ENCODE data around the gene EPHB1.

EPHB1 gene

DNA sequence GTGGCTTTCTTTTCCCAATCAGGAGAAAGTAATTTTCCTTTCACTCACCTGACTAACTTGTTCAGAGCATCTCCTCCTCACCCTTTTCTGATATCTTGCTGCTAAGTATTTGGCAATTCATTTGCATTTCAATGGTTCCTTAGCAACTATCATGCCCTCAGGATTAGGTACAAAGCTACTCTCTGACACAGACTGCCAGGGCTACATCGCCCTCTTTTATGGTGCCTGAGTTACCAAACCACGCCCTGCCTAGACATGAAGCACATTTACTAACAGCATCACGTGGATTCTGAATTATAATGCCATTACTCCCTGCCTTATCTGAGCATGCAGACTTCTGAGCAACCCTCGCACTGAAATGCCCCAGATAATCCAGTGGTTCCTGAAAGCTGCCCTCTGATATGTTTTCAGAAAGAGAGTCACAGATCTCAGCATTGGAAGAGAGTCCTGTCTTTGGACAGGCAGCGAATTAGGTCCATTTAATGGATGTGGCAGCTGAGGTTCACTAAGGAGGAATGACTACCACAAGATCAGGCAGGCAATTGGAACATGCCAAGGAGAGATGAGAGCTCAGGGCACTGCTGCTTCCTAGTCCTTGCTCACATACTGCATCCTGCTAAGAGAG is 14.5 kb downstream of the EPHB1 start:
- no peaks in the 10 kb centered on the region for H3K4me1 ChIP-seq (ENCODE audit: insufficient read depth, low read length, severe bottlenecking)
- H3F3A ChIP-seq (ENCODE audit: insufficient read depth, low read length) = no peaks in the 10 kb centered on the region
- no peaks in the 10 kb centered on the region for H3K79me2 ChIP-seq (ENCODE audit: insufficient read depth, low read length)
- no peak overlapping the region for H3K4me2 ChIP-seq (ENCODE audit: low read length)
- H3K9me3 ChIP-seq (ENCODE audit: low read length) = no peaks in the 10 kb centered on the region
- H3K27ac ChIP-seq (ENCODE audit: low read depth, low read length, poor library complexity, severe bottlenecking) = no peak overlapping the region
- no peaks in the 10 kb centered on the region for H3K27me3 ChIP-seq (ENCODE audit: insufficient read depth, low read length)
- TF ChIP-seq, protein P1, sequence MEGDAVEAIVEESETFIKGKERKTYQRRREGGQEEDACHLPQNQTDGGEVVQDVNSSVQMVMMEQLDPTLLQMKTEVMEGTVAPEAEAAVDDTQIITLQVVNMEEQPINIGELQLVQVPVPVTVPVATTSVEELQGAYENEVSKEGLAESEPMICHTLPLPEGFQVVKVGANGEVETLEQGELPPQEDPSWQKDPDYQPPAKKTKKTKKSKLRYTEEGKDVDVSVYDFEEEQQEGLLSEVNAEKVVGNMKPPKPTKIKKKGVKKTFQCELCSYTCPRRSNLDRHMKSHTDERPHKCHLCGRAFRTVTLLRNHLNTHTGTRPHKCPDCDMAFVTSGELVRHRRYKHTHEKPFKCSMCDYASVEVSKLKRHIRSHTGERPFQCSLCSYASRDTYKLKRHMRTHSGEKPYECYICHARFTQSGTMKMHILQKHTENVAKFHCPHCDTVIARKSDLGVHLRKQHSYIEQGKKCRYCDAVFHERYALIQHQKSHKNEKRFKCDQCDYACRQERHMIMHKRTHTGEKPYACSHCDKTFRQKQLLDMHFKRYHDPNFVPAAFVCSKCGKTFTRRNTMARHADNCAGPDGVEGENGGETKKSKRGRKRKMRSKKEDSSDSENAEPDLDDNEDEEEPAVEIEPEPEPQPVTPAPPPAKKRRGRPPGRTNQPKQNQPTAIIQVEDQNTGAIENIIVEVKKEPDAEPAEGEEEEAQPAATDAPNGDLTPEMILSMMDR (IDR thresholded peaks at IDR 0.05; ENCODE audit: low read length) = no peak
- no peak for TF ChIP-seq EZH2 (IDR thresholded peaks at IDR 0.05; ENCODE audit: borderline replicate concordance, low read length)
- H4K20me1 ChIP-seq (ENCODE audit: insufficient read depth, low read length) = no peaks in the 10 kb centered on the region
- H3K9me2 ChIP-seq (ENCODE audit: low read depth, low read length) = no peaks in the 10 kb centered on the region
- no peaks in the 10 kb centered on the region for H3K36me3 ChIP-seq (ENCODE audit: insufficient read depth, low read length)
- H3K4me3 ChIP-seq (ENCODE audit: low read depth, low read length, poor library complexity, severe bottlenecking) = no peak overlapping the region
- no peak overlapping the region for H2AFZ ChIP-seq (ENCODE audit: low read length)
- no peak overlapping the region for H3K9ac ChIP-seq (ENCODE audit: low read length)

DNA sequence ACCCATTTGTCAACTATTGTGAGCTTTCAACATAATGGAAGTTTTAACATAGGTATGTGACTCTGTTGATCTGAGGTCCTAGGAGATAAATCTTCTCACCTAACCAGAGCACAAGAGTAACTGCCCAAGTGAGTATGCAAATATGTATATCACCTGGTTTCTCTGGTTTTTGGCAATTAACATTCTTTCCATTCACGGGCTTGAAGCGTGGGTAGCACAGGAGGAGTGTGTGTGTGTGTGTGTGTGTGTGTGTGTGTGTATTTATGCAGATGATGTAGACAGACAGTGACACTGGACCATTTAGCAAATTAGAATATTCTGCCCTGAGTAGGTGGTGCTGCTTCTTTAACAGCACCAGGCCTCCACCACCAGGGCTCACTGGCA is 15.0 kb downstream of the EPHB1 start:
- Histone ChIP-seq H3K27ac (ENCODE audit: low read depth, low read length, poor library complexity, severe bottlenecking) (no peak overlapping the region), H3K4me3 (ENCODE audit: low read depth, low read length, poor library complexity, severe bottlenecking) (no peak overlapping the region), H3K27me3 (ENCODE audit: insufficient read depth, low read length) (no peaks in the 10 kb centered on the region), H3K4me2 (ENCODE audit: low read length) (no peak overlapping the region), H2AFZ (ENCODE audit: low read length) (no peak overlapping the region), H3F3A (ENCODE audit: insufficient read depth, low read length) (no peaks in the 10 kb centered on the region), H4K20me1 (ENCODE audit: insufficient read depth, low read length) (no peaks in the 10 kb centered on the region), H3K4me1 (ENCODE audit: insufficient read depth, low read length, severe bottlenecking) (no peaks in the 10 kb centered on the region), H3K36me3 (ENCODE audit: insufficient read depth, low read length) (no peaks in the 10 kb centered on the region), H3K9me3 (ENCODE audit: low read length) (no peaks in the 10 kb centered on the region), H3K9me2 (ENCODE audit: low read depth, low read length) (no peaks in the 10 kb centered on the region), H3K79me2 (ENCODE audit: insufficient read depth, low read length) (no peaks in the 10 kb centered on the region), H3K9ac (ENCODE audit: low read length) (no peak overlapping the region)
- TF ChIP-seq EZH2 (IDR thresholded peaks at IDR 0.05; ENCODE audit: borderline replicate concordance, low read length) = no peak
- TF ChIP-seq, protein P1 (IDR thresholded peaks at IDR 0.05; ENCODE audit: low read length) = no peak

DNA sequence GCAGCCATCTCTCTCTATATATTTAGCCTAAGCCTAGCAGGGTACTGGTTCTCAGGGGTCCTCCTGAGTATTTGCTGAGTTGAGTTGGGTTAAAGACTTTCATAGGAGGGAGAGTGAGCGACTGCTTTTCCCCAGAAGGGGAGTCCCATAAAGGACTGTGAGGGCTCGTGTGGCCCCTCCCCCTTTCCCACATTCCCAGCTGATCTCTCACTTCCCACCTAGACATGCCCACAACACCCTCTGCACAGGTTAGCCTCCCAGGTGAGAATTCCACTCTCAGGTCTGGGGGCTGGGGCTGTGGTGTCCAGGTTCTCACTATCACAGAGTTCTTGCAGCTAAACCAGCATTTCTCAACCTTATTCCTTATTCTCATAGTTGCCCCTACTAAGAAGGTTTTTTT is 15.8 kb downstream of the EPHB1 start:
- no peak for TF ChIP-seq EZH2 (IDR thresholded peaks at IDR 0.05; ENCODE audit: borderline replicate concordance, low read length)
- TF ChIP-seq, protein P1 (IDR thresholded peaks at IDR 0.05; ENCODE audit: low read length) = no peak
- no peak overlapping the region for H3K27ac ChIP-seq (ENCODE audit: low read depth, low read length, poor library complexity, severe bottlenecking)
- H3F3A ChIP-seq (ENCODE audit: insufficient read depth, low read length) = no peaks in the 10 kb centered on the region
- H3K4me2 ChIP-seq (ENCODE audit: low read length) = no peak overlapping the region
- no peaks in the 10 kb centered on the region for H3K79me2 ChIP-seq (ENCODE audit: insufficient read depth, low read length)
- H3K9me2 ChIP-seq (ENCODE audit: low read depth, low read length) = no peaks in the 10 kb centered on the region
- no peaks in the 10 kb centered on the region for H3K9me3 ChIP-seq (ENCODE audit: low read length)
- H3K36me3 ChIP-seq (ENCODE audit: insufficient read depth, low read length) = no peaks in the 10 kb centered on the region
- no peak overlapping the region for H2AFZ ChIP-seq (ENCODE audit: low read length)
- no peak overlapping the region for H3K9ac ChIP-seq (ENCODE audit: low read length)
- no peaks in the 10 kb centered on the region for H4K20me1 ChIP-seq (ENCODE audit: insufficient read depth, low read length)
- H3K4me1 ChIP-seq (ENCODE audit: insufficient read depth, low read length, severe bottlenecking) = no peaks in the 10 kb centered on the region
- H3K4me3 ChIP-seq (ENCODE audit: low read depth, low read length, poor library complexity, severe bottlenecking) = no peak overlapping the region
- H3K27me3 ChIP-seq (ENCODE audit: insufficient read depth, low read length) = no peaks in the 10 kb centered on the region
